SK-N-SH (cell line): ENCODE data around the gene PDE4C. TPM values are rescaled to one million over a fixed set of nuclear protein-coding genes. Genes with fewer than 3 reads are reported as not detected.

ENCODE experiments used
- CTCF ChIA-PET: fragments of 300-600, 350-600 bp; formaldehyde crosslinking; extraction: SDS; loops from one replicate; lab custom pipeline; 2021; lab: Yijun Ruan, JAX
- POLR2A ChIA-PET: fragments of 350-600 bp; sonication (Branson Sonifier 250); formaldehyde crosslinking; extraction: SDS; loops from one replicate; lab custom pipeline; 2020; ENCODE audit warnings: antibody characterized with exemption, inconsistent platforms; lab: Yijun Ruan, JAX
- DNase-seq: peaks from one replicate; pipeline ENCODE4 v3.0.0; 2012
- H2AFZ ChIP-seq: fragments of 200-600 bp; sonication (generic); 2 replicates; pipeline ENCODE4 v1.8.1; 2016; ENCODE audit warnings: antibody characterized with exemption, mild to moderate bottlenecking, low read depth
- H3F3A ChIP-seq: fragments of 200-600 bp; sonication (generic); replicated peaks from 2 replicates; pipeline ENCODE3; 2016; ENCODE audit warnings: antibody characterized with exemption, mild to moderate bottlenecking; ENCODE audit not compliant: insufficient read depth
- H3K27ac ChIP-seq, 2 experiments: fragments of 200-500 bp in 1 of 2; fragments of 200-600 bp in 1 of 2; sonication (Bioruptor generic) in 1 of 2; sonication (generic), shearing (Covaris generic) in 1 of 2; 2 replicates each; pipeline versions ENCODE4 v1.5.1 to v1.6.1; 2014 to 2016; ENCODE audit warnings: low read depth in 2 of 2, inconsistent platforms in 1 of 2, low read length in 1 of 2, mild to moderate bottlenecking in 1 of 2, mixed read lengths in 1 of 2
- H3K27me3 ChIP-seq: fragments of 200-600 bp; sonication (generic), shearing (Covaris generic); 2 replicates; pipeline ENCODE4 v1.6.1; 2016; ENCODE audit warnings: mixed run types; ENCODE audit not compliant: insufficient read depth
- H3K36me3 ChIP-seq, 2 experiments: fragments of 200-500 bp in 1 of 2; fragments of 200-600 bp in 1 of 2; sonication (Bioruptor generic) in 1 of 2; sonication (generic) in 1 of 2; replicated peaks in 1 of 2; 2 replicates each; pipeline versions ENCODE3 to v1.5.1; 2014 to 2016; ENCODE audit warnings: low read length in 1 of 2, mild to moderate bottlenecking in 1 of 2; ENCODE audit not compliant: insufficient read depth in 2 of 2, control insufficient read depth in 1 of 2
- H3K4me1 ChIP-seq, 2 experiments: fragments of 200-500 bp in 1 of 2; fragments of 200-600 bp in 1 of 2; sonication (Bioruptor generic) in 1 of 2; sonication (generic), shearing (Covaris generic) in 1 of 2; 2 replicates each; pipeline versions ENCODE4 v1.5.1 to v1.6.1; 2014 to 2016; ENCODE audit warnings: low read depth in 1 of 2, low read length in 1 of 2, mixed run types in 1 of 2; ENCODE audit not compliant: insufficient read depth in 2 of 2, control insufficient read depth in 1 of 2
- H3K4me2 ChIP-seq: fragments of 200-600 bp; sonication (generic), shearing (Covaris generic); 2 replicates; pipeline ENCODE4 v1.6.1; 2017; ENCODE audit warnings: mixed run types
- H3K4me3 ChIP-seq, 2 experiments: fragments of 200-500 bp in 1 of 2; fragments of 200-600 bp in 1 of 2; sonication (Bioruptor generic) in 1 of 2; sonication (generic), shearing (Covaris generic) in 1 of 2; 2 replicates each; pipeline versions ENCODE4 v1.5.1 to v1.8.1; 2014 to 2016; ENCODE audit warnings: low read depth in 2 of 2, inconsistent platforms in 1 of 2, low read length in 1 of 2, mild to moderate bottlenecking in 1 of 2, mixed read lengths in 1 of 2, moderate library complexity in 1 of 2
- H3K79me2 ChIP-seq: fragments of 200-600 bp; sonication (generic); 2 replicates; pipeline ENCODE4 v1.8.1; 2017; ENCODE audit warnings: mild to moderate bottlenecking; ENCODE audit not compliant: insufficient read depth
- H3K9ac ChIP-seq: fragments of 200-600 bp; sonication (generic); 2 replicates; pipeline ENCODE4 v1.6.1; 2017; ENCODE audit warnings: mixed run types
- H3K9me2 ChIP-seq: fragments of 200-600 bp; sonication (generic); 2 replicates; pipeline ENCODE4 v1.6.1; 2017; ENCODE audit warnings: mixed run types
- H3K9me3 ChIP-seq: fragments of 200-600 bp; sonication (generic); 2 replicates; pipeline ENCODE4 v1.6.1; 2017; ENCODE audit warnings: mixed run types, mild to moderate bottlenecking, moderate library complexity
- H4K20me1 ChIP-seq: fragments of 200-600 bp; sonication (generic); 2 replicates; pipeline ENCODE4 v1.6.1; 2017; ENCODE audit warnings: mild to moderate bottlenecking, mixed run types; ENCODE audit not compliant: insufficient read depth
- CHD2 ChIP-seq: fragments of 150-350 bp; IDR thresholded peaks from 2 replicates; pipeline ENCODE4 v1.6.1; 2018; ENCODE audit warnings: low read length; ENCODE audit not compliant: partially characterized antibody
- FOXJ3 ChIP-seq: sonication (generic); formaldehyde crosslinking; IDR thresholded peaks from 2 replicates; pipeline ENCODE4 v1.5.1; 2020; ENCODE audit warnings: mild to moderate bottlenecking, missing genetic modification reagents
- GABPA ChIP-seq: IDR thresholded peaks from 2 replicates; pipeline ENCODE4 v1.4.0; 2012; ENCODE audit warnings: low read depth, mild to moderate bottlenecking
- MXI1 ChIP-seq: IDR thresholded peaks from 2 replicates; pipeline ENCODE4 v1.6.1; 2012; ENCODE audit warnings: mild to moderate bottlenecking, low read depth, low read length, improper control_type of control experiment
- NRF1 ChIP-seq: IDR thresholded peaks from 2 replicates; pipeline ENCODE4 v1.6.1; 2012; ENCODE audit warnings: low read depth, mild to moderate bottlenecking, low read length
- SMC3 ChIP-seq: IDR thresholded peaks from 2 replicates; pipeline ENCODE4 v1.6.1; 2012; ENCODE audit warnings: low read depth, low read length, improper control_type of control experiment
- TCF12 ChIP-seq: IDR thresholded peaks from 2 replicates; pipeline ENCODE4 v1.4.0; 2012
- YY1 ChIP-seq: IDR thresholded peaks from 2 replicates; pipeline ENCODE4 v1.4.0; 2012; ENCODE audit warnings: low read depth, mild to moderate bottlenecking
- WGBS: methylation state at CpG from one replicate; pipeline ENCODE4 v1.1.6; 2017; ENCODE audit warnings: low lambda C conversion rate; 5-methylcytosine and 5-hydroxymethylcytosine counted together
- polyA plus RNA-seq, 3 experiments: library from polyadenylated mRNA; depleted of rRNA; stranded (reverse); fragments of >200 nt; gene quantifications; 2 replicates each; pipeline ENCODE4 v1.2.3, GENCODE V29; 2012
- TF ChIP-seq, protein P1 (sequence below): IDR thresholded peaks from 2 replicates; pipeline ENCODE4 v1.6.1; 2012; ENCODE audit warnings: mild to moderate bottlenecking, low read depth, low read length, moderate library complexity
- TF ChIP-seq, protein P2 (sequence below): fragments of 150-350 bp; IDR thresholded peaks from 2 replicates; pipeline ENCODE4 v1.6.1; 2016; ENCODE audit warnings: mild to moderate bottlenecking, low read depth, low read length
- TF ChIP-seq, protein P3 (sequence below): IDR thresholded peaks from 2 replicates; pipeline ENCODE4 v1.4.0; 2012; ENCODE audit warnings: low read depth, borderline replicate concordance

Gene PDE4C
- polyA plus RNA-seq, 1 of the 3 experiments (the other 2 are of a cell fraction) = 0.36 TPM

DNA sequence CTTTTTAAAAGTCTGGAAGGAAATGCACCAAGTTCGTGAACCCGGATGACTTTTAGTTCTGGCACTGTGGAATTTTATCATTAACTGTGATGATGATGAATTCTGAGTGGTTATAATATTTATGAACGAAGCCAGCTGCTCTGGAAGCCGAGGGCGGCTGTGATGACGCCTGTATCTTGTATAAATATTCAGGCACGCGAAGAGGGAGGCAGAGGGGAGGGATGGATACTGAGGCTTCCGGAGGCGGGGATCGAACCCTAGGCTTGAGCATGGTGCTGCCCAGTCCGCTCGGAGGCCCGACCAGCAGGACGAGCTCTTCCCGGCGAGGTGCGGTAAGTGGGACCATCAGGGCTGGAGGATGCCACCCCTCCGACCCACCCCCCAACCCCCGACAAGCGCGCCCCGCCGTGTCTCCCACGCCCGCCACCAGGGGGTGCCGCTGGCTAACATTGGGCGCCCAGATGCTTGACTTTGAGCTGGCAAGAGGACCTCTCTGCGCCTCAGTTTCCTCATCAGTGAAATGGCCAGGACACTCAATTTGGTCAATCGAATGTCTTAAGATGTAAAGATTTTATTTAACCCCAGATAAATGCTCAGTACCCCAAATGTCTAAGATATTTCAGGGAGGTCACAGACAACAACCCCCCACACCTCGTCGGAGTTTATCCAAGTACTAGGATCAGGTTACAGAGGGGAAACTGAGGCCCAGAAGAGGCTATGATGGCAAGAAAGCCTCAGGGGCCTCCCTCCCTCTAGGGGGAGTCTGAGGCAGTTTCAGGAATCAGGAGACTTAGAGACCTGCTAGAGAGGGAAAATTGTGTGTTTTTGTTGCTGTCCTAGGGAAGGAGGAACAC, 17.9 kb downstream of the PDE4C start (continued):
- TF ChIP-seq, protein P1, sequence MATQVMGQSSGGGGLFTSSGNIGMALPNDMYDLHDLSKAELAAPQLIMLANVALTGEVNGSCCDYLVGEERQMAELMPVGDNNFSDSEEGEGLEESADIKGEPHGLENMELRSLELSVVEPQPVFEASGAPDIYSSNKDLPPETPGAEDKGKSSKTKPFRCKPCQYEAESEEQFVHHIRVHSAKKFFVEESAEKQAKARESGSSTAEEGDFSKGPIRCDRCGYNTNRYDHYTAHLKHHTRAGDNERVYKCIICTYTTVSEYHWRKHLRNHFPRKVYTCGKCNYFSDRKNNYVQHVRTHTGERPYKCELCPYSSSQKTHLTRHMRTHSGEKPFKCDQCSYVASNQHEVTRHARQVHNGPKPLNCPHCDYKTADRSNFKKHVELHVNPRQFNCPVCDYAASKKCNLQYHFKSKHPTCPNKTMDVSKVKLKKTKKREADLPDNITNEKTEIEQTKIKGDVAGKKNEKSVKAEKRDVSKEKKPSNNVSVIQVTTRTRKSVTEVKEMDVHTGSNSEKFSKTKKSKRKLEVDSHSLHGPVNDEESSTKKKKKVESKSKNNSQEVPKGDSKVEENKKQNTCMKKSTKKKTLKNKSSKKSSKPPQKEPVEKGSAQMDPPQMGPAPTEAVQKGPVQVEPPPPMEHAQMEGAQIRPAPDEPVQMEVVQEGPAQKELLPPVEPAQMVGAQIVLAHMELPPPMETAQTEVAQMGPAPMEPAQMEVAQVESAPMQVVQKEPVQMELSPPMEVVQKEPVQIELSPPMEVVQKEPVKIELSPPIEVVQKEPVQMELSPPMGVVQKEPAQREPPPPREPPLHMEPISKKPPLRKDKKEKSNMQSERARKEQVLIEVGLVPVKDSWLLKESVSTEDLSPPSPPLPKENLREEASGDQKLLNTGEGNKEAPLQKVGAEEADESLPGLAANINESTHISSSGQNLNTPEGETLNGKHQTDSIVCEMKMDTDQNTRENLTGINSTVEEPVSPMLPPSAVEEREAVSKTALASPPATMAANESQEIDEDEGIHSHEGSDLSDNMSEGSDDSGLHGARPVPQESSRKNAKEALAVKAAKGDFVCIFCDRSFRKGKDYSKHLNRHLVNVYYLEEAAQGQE = no peak
- no peak for TF ChIP-seq MXI1

DNA sequence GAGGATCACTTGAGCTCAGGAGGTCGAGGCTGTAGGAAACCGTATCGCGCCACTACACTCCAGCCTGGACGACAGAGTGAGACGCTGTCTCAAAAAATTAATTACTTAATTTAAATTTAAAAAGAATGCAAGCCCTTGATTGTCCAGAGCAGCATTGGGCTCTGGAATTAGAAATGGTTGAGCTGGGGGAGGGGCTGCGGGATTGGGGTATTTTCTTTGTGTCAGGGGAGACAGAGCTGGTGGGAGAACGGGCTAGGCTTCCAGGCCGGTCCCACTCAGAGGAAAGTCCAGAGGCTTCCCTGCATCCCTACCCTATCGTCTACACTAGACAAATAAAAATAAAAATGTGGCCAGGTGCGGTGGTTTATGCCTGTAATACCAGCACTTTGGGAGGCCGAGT, 20.2 kb downstream of the PDE4C start:
- no peak overlapping the region for H2AFZ ChIP-seq
- peaks cover 0 to 2% of the 10 kb centered on the region in 2 experiments for H3K36me3 ChIP-seq
- no peak overlapping the region for H3K4me2 ChIP-seq
- no peak for TF ChIP-seq SMC3
- WGBS = 96% methylated on average over 12 of the region's 12 CpGs
- no peaks in the 10 kb centered on the region for H3F3A ChIP-seq
- no peak for DNase-seq
- H3K9ac ChIP-seq = no peak overlapping the region
- H3K27me3 ChIP-seq = no peaks in the 10 kb centered on the region
- no peaks in the 10 kb centered on the region for H4K20me1 ChIP-seq
- H3K27ac ChIP-seq = no peak overlapping the region
- ChIA-PET POLR2A (interaction anchor here (1.1 kb wide), 1 partner anchor 75 kb away, joined by 3 read pairs; the partner anchor contains the start of gene JUND), CTCF (interaction anchor here (0.7 to 20.7 kb wide), 9 partner anchors 14 to 205 kb away, joined by 3 to 505 read pairs (median 9); a partner anchor contains a TSS)
- H3K9me2 ChIP-seq = no peaks in the 10 kb centered on the region
- peaks cover 4 to 20% of the 10 kb centered on the region in 2 experiments; a peak in 2 of 4 replicates for H3K4me1 ChIP-seq
- no peaks in the 10 kb centered on the region for H3K9me3 ChIP-seq
- no peaks in the 10 kb centered on the region for H3K79me2 ChIP-seq
- H3K4me3 ChIP-seq = no peak overlapping the region; a peak in 1 of 4 replicates

DNA sequence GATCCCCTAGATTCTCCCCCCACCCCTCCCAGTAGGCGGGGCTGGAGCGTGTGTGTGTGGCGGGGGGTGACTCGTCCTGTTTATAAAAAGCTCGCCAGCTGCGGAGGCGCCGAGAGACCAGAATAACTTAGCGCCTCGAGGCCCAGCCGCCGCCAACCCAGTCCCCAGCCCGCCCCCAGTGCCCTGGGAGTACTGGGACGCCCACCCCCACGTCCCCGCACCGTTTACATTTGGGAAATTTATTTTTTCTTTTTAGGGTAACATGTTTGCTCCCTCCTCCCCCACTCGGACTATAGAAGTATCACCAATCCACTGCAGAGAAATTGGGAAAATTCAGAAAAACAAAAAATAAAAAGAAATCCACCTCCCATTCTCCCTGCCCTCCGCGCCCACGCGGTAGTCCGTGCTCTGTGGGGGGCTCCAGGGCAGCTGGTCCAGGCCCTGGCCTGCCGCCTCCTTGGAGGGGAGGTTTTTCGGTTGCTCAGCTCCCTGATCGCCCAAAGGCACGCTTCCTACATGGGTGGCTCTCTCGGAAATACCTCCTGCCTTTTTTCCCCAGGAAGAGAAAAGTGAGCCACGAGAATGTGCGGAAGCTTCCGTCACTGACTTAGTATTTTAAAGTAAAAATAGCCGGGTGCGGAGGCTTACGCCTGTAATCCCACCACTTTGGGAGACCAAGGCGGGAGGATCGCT, 20.9 kb downstream of the PDE4C start:
- peak overlapping the region; percentile 96 for H3K4me2 ChIP-seq
- no peaks in the 10 kb centered on the region for H4K20me1 ChIP-seq
- H3K36me3 ChIP-seq = peaks cover 0 to 2% of the 10 kb centered on the region in 2 experiments
- no peaks in the 10 kb centered on the region for H3F3A ChIP-seq
- POLR2A ChIA-PET = interaction anchor here (0.6 to 1.6 kb wide), 4 partner anchors 12 to 211 kb away, joined by 3 to 5 read pairs (median 3); partner anchors contain the start of genes JUND and MPV17L2
- H3K27ac ChIP-seq = peak overlapping the region; percentile 85 to 93
- H3K9me3 ChIP-seq = no peaks in the 10 kb centered on the region
- H3K4me1 ChIP-seq = peaks cover 4 to 20% of the 10 kb centered on the region in 2 experiments; a peak in 2 of 4 replicates
- peak overlapping the region; percentile 67 to 78 for H3K4me3 ChIP-seq
- no peaks in the 10 kb centered on the region for H3K79me2 ChIP-seq
- peak overlapping the region; percentile 79 for H3K9ac ChIP-seq
- no peaks in the 10 kb centered on the region for H3K27me3 ChIP-seq
- H3K9me2 ChIP-seq = no peaks in the 10 kb centered on the region
- peak overlapping the region; percentile 76 for H2AFZ ChIP-seq
- 56% methylated on average over 29 of the region's 36 CpGs for WGBS
- DNase-seq = peak; percentile 77
- CTCF ChIA-PET = interaction anchor here (0.8 to 20.7 kb wide), 13 partner anchors 13 to 205 kb away, joined by 3 to 505 read pairs (median 5); partner anchors contain the start of genes MPV17L2 and PIK3R2
- TF ChIP-seq GABPA (no peak), NRF1 (no peak), CHD2 (no peak), TCF12 (no peak), FOXJ3 (no peak), YY1 (no peak)
- TF ChIP-seq, protein P2, sequence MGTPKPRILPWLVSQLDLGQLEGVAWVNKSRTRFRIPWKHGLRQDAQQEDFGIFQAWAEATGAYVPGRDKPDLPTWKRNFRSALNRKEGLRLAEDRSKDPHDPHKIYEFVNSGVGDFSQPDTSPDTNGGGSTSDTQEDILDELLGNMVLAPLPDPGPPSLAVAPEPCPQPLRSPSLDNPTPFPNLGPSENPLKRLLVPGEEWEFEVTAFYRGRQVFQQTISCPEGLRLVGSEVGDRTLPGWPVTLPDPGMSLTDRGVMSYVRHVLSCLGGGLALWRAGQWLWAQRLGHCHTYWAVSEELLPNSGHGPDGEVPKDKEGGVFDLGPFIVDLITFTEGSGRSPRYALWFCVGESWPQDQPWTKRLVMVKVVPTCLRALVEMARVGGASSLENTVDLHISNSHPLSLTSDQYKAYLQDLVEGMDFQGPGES = no peak
- TF ChIP-seq, protein P3, sequence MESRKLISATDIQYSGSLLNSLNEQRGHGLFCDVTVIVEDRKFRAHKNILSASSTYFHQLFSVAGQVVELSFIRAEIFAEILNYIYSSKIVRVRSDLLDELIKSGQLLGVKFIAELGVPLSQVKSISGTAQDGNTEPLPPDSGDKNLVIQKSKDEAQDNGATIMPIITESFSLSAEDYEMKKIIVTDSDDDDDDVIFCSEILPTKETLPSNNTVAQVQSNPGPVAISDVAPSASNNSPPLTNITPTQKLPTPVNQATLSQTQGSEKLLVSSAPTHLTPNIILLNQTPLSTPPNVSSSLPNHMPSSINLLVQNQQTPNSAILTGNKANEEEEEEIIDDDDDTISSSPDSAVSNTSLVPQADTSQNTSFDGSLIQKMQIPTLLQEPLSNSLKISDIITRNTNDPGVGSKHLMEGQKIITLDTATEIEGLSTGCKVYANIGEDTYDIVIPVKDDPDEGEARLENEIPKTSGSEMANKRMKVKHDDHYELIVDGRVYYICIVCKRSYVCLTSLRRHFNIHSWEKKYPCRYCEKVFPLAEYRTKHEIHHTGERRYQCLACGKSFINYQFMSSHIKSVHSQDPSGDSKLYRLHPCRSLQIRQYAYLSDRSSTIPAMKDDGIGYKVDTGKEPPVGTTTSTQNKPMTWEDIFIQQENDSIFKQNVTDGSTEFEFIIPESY = no peak
